ENCODE data around the gene CALHM4. TPM values are rescaled to one million over a fixed set of nuclear protein-coding genes. Genes with fewer than 3 reads are reported as not detected.

Gene CALHM4
- total RNA-seq, 5 donors from 2014 or later (not counting 1 experiment from before 2014, with no cell fraction given), result not detected

DNA sequence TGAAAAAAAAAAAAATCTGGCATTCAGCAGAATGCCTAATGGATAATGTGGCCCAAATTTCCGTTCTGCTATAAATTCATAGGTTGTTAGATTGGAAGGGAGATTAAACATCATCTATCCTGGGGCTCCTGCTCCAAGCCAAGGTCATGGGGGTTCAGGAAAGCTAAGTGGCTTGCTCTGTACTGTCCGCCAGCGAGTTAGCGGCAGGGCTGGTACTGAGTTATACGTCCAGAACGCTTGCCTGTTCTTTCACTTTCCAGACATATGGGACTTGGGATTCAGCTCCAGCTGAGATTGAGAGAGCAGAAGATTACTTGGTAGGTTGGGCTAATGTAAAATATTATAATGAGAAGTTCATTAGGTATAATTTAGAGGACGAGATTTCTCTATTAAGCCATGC lies 18.6 kb downstream of the CALHM4 start:
- 0% methylated on average over 2 of the region's 7 CpGs for WGBS (ENCODE audit: insufficient coverage)
- ATAC-seq (replicated peaks in 1 of 4) (no peak), DNase-seq (peak in 1 of 35 experiments; percentile 22)
- Histone ChIP-seq H3K4me1 (ENCODE audit: control insufficient read depth in 1 of 2, extremely low read depth in 1 of 2, insufficient read depth in 2 of 2, low read length in 2 of 2) (peaks cover 8 to 25% of the 10 kb centered on the region in 2 experiments), H3K36me3 (ENCODE audit: control insufficient read depth in 2 of 2, extremely low read depth in 1 of 2, insufficient read depth in 1 of 2, low read length in 1 of 2) (peaks cover 0 to 10% of the 10 kb centered on the region in 2 donors), H3K27me3 (replicated peaks in 1 of 2; ENCODE audit: control insufficient read depth in 2 of 2, extremely low read depth in 1 of 2, insufficient read depth in 2 of 2, low read length in 1 of 2) (no peaks in the 10 kb centered on the region), H3K4me3 (ENCODE audit: control insufficient read depth in 1 of 2, extremely low read depth in 1 of 2, low read length in 1 of 2) (peak overlapping the region; percentile 92 to 95), H3K27ac (ENCODE audit: low read length) (peak overlapping the region; percentile 99), H3K9me3 (no peaks in the 10 kb centered on the region)
- Mint-ChIP-seq H3K4me3 (peak overlapping the region; percentile 92 to 100 (median 98)), H3K27ac (peak overlapping the region; percentile 97 to 99), H3K4me1 (peaks cover 58 to 69% (median 60%) of the 10 kb centered on the region in 3 donors), H3K36me3 (peaks cover 20% of the 10 kb centered on the region), H3K9me3 (no peaks in the 10 kb centered on the region), H3K27me3 (no peaks in the 10 kb centered on the region)
- CTCF ChIA-PET, result interaction anchor here (0.5 to 2.3 kb wide), 11 partner anchors 9 to 333 kb away, joined by 3 to 12 read pairs (median 4); no protein-coding TSS in a partner anchor
- POLR2A ChIA-PET, result interaction anchor here (0.7 to 1.3 kb wide), 6 partner anchors 8 to 356 kb away, joined by 3 to 13 read pairs (median 4); partner anchors contain the start of gene KPNA5 (in 1 of the 2)

GRCh38 chr6:116575227-116575626 lies 21.7 kb downstream of the CALHM4 start:
- no peaks in the 10 kb centered on the region for H3K9me3 Mint-ChIP-seq
- ChIA-PET CTCF (no interaction called here), POLR2A (interaction anchor here in 1 of 2 donors (1.0 kb wide), 1 partner anchor 154 kb away, joined by 5 read pairs; no protein-coding TSS in a partner anchor)
- H3K27ac Mint-ChIP-seq, result no peak overlapping the region
- Histone ChIP-seq H3K4me1 (ENCODE audit: control insufficient read depth in 1 of 2, extremely low read depth in 1 of 2, insufficient read depth in 2 of 2, low read length in 2 of 2) (peaks cover 8 to 18% of the 10 kb centered on the region in 2 experiments), H3K4me3 (ENCODE audit: control insufficient read depth in 1 of 2, extremely low read depth in 1 of 2, low read length in 1 of 2) (no peak overlapping the region), H3K27ac (ENCODE audit: low read length) (no peak overlapping the region), H3K9me3 (no peaks in the 10 kb centered on the region), H3K36me3 (ENCODE audit: control insufficient read depth in 2 of 2, extremely low read depth in 1 of 2, insufficient read depth in 1 of 2, low read length in 1 of 2) (peaks cover 0 to 13% of the 10 kb centered on the region in 2 donors), H3K27me3 (replicated peaks in 1 of 2; ENCODE audit: control insufficient read depth in 2 of 2, extremely low read depth in 1 of 2, insufficient read depth in 2 of 2, low read length in 1 of 2) (no peaks in the 10 kb centered on the region)
- peaks cover 69 to 82% (median 73%) of the 10 kb centered on the region in 3 donors for H3K4me1 Mint-ChIP-seq
- H3K4me3 Mint-ChIP-seq, result no peak overlapping the region
- no peaks in the 10 kb centered on the region for H3K27me3 Mint-ChIP-seq
- DNase-seq (no peak), ATAC-seq (replicated peaks in 1 of 4) (no peak)
- H3K36me3 Mint-ChIP-seq, result peaks cover 36% of the 10 kb centered on the region
- WGBS (ENCODE audit: insufficient coverage), result no CpG with 5 or more reads among the region's 2 CpGs

DNA sequence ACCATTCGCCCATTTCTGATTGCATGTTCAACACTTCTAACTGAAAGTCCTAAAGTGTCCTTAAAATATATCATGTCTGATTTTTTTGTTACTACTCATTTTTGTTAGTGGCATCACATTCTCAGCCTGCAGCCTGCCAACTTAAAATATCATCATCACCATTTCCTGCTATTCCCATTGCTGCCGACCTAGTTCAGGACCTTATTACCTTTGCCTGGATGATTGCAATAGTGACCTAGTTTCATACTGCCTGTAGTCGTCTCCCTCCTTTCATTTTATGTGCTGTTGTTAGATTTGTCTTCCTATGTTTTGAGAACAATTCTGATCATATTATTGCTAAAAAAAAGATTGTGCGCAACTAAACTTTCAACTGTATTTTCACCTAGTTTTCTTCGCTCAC lies 23.9 kb downstream of the CALHM4 start:
- peaks cover 60 to 66% (median 61%) of the 10 kb centered on the region in 3 donors for H3K4me1 Mint-ChIP-seq
- POLR2A ChIA-PET, result no interaction called here

DNA sequence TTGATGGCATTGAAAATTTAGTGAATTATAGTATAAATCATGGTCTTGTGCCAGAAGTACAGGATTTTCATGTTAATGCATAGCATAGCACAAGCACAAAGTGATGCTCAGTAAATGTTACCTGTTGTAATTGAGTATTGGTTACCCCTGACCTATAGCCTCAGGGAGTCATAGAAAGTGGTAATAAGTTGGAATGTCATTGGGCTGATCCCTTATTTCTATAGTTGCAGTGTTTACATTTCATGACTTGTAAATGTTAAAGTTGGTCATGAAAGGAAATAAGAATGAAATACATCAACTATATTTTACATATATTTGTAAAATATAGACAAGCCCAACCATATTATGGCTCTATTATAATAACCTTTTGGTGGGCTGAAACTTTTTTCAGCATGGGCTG lies 24.8 kb downstream of the CALHM4 start:
- H3K9me3 Mint-ChIP-seq, result no peaks in the 10 kb centered on the region
- DNase-seq (no peak), ATAC-seq (replicated peaks in 1 of 4) (no peak)
- H3K4me1 ChIP-seq (ENCODE audit: control insufficient read depth in 1 of 2, extremely low read depth in 1 of 2, insufficient read depth in 2 of 2, low read length in 2 of 2), result peaks cover 0 to under 1% of the 10 kb centered on the region in 2 experiments
- no peak overlapping the region for H3K27ac Mint-ChIP-seq
- CTCF ChIA-PET, result no interaction called here
- H3K27ac ChIP-seq (ENCODE audit: low read length), result no peak overlapping the region
- no peaks in the 10 kb centered on the region for H3K27me3 Mint-ChIP-seq
- H3K9me3 ChIP-seq, result no peaks in the 10 kb centered on the region
- no peak overlapping the region for H3K4me3 Mint-ChIP-seq
- peaks cover 51% of the 10 kb centered on the region for H3K36me3 Mint-ChIP-seq
- peaks cover 53 to 57% (median 55%) of the 10 kb centered on the region in 3 donors for H3K4me1 Mint-ChIP-seq
- no peak overlapping the region for H3K4me3 ChIP-seq (ENCODE audit: control insufficient read depth in 1 of 2, extremely low read depth in 1 of 2, low read length in 1 of 2)
- peaks cover 0 to 28% of the 10 kb centered on the region in 2 donors for H3K36me3 ChIP-seq (ENCODE audit: control insufficient read depth in 2 of 2, extremely low read depth in 1 of 2, insufficient read depth in 1 of 2, low read length in 1 of 2)
- POLR2A ChIA-PET, result no interaction called here
- no peaks in the 10 kb centered on the region for H3K27me3 ChIP-seq (replicated peaks in 1 of 2; ENCODE audit: control insufficient read depth in 2 of 2, extremely low read depth in 1 of 2, insufficient read depth in 2 of 2, low read length in 1 of 2)

More for the DNA sequence above, 23.9 kb downstream of the CALHM4 start:
- H3K4me3 Mint-ChIP-seq, result no peak overlapping the region
- peaks cover 3 to 7% of the 10 kb centered on the region in 2 experiments for H3K4me1 ChIP-seq (ENCODE audit: control insufficient read depth in 1 of 2, extremely low read depth in 1 of 2, insufficient read depth in 2 of 2, low read length in 2 of 2)
- H3K9me3 ChIP-seq, result no peaks in the 10 kb centered on the region
- H3K27ac ChIP-seq (ENCODE audit: low read length), result no peak overlapping the region
- no peaks in the 10 kb centered on the region for H3K27me3 Mint-ChIP-seq
- CTCF ChIA-PET, result interaction anchor here (0.6 to 1.3 kb wide), 2 partner anchors 15 to 17 kb away, joined by 3 to 4 read pairs; no protein-coding TSS in a partner anchor
- ATAC-seq (replicated peaks in 1 of 4), result no peak
- WGBS (ENCODE audit: insufficient coverage), result 100% methylated on average over 2 of the region's 5 CpGs
- no peaks in the 10 kb centered on the region for H3K27me3 ChIP-seq (replicated peaks in 1 of 2; ENCODE audit: control insufficient read depth in 2 of 2, extremely low read depth in 1 of 2, insufficient read depth in 2 of 2, low read length in 1 of 2)
- H3K9me3 Mint-ChIP-seq, result no peaks in the 10 kb centered on the region
- H3K27ac Mint-ChIP-seq, result no peak overlapping the region
- H3K36me3 Mint-ChIP-seq, result peaks cover 45% of the 10 kb centered on the region
- H3K4me3 ChIP-seq (ENCODE audit: control insufficient read depth in 1 of 2, extremely low read depth in 1 of 2, low read length in 1 of 2), result no peak overlapping the region
- peaks cover 0 to 24% of the 10 kb centered on the region in 2 donors for H3K36me3 ChIP-seq (ENCODE audit: control insufficient read depth in 2 of 2, extremely low read depth in 1 of 2, insufficient read depth in 1 of 2, low read length in 1 of 2)
- no peak for DNase-seq

DNA sequence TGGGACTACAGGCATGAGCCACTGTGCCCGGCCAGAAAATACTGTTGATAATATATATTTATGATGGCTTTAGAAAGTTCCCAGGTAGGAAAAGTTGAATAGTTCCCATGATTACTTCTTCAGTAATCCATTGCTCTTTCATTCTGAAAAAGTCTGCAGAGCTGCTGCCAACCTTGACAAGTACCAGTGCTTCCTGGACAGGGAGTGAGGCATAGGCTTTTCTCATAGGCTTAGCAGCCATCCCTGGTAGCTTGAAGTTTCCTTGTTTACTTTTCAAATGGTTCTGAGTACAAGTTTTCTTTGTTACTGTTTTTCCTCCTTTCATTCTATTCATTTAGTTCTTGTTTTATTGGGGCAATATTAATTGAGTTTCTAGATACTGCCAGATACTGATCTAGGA lies 25.6 kb downstream of the CALHM4 start:
- POLR2A ChIA-PET, result interaction anchor here in 1 of 2 donors (0.6 kb wide), 1 partner anchor 242 kb away, joined by 3 read pairs; no protein-coding TSS in a partner anchor
- H3K9me3 Mint-ChIP-seq, result no peaks in the 10 kb centered on the region
- CTCF ChIA-PET, result interaction anchor here (0.6 to 0.8 kb wide), 2 partner anchors 45 to 366 kb away, joined by 3 to 4 read pairs; no protein-coding TSS in a partner anchor
- no peak overlapping the region for H3K4me3 Mint-ChIP-seq
- peaks cover 3 to 34% of the 10 kb centered on the region in 2 donors for H3K36me3 ChIP-seq (ENCODE audit: control insufficient read depth in 2 of 2, extremely low read depth in 1 of 2, insufficient read depth in 1 of 2, low read length in 1 of 2)
- no peak for ATAC-seq (replicated peaks in 1 of 4)
- no peaks in the 10 kb centered on the region for H3K27me3 Mint-ChIP-seq
- H3K27me3 ChIP-seq (replicated peaks in 1 of 2; ENCODE audit: control insufficient read depth in 2 of 2, extremely low read depth in 1 of 2, insufficient read depth in 2 of 2, low read length in 1 of 2), result no peaks in the 10 kb centered on the region
- H3K4me3 ChIP-seq (ENCODE audit: control insufficient read depth in 1 of 2, extremely low read depth in 1 of 2, low read length in 1 of 2), result no peak overlapping the region
- no peaks in the 10 kb centered on the region for H3K4me1 ChIP-seq (ENCODE audit: control insufficient read depth in 1 of 2, extremely low read depth in 1 of 2, insufficient read depth in 2 of 2, low read length in 2 of 2)
- no peak overlapping the region for H3K27ac Mint-ChIP-seq
- DNase-seq, result no peak
- H3K36me3 Mint-ChIP-seq, result peaks cover 55% of the 10 kb centered on the region
- no CpG with 5 or more reads among the region's 1 CpG for WGBS (ENCODE audit: insufficient coverage)
- H3K27ac ChIP-seq (ENCODE audit: low read length), result no peak overlapping the region
- H3K4me1 Mint-ChIP-seq, result peaks cover 45 to 49% (median 47%) of the 10 kb centered on the region in 3 donors
- H3K9me3 ChIP-seq, result no peaks in the 10 kb centered on the region

GRCh38 chr6:116580198-116580597 lies 26.6 kb downstream of the CALHM4 start:
- no peaks in the 10 kb centered on the region for H3K27me3 ChIP-seq (replicated peaks in 1 of 2; ENCODE audit: control insufficient read depth in 2 of 2, extremely low read depth in 1 of 2, insufficient read depth in 2 of 2, low read length in 1 of 2)
- Mint-ChIP-seq H3K27ac (no peak overlapping the region), H3K4me1 (peaks cover 39 to 43% (median 41%) of the 10 kb centered on the region in 3 donors), H3K4me3 (no peak overlapping the region), H3K9me3 (no peaks in the 10 kb centered on the region), H3K27me3 (no peaks in the 10 kb centered on the region), H3K36me3 (peaks cover 61% of the 10 kb centered on the region)
- no peak overlapping the region for H3K27ac ChIP-seq (ENCODE audit: low read length)
- WGBS (ENCODE audit: insufficient coverage), result no CpG with 5 or more reads among the region's 2 CpGs
- no peak for ATAC-seq (replicated peaks in 1 of 4)
- no peaks in the 10 kb centered on the region for H3K4me1 ChIP-seq (ENCODE audit: control insufficient read depth in 1 of 2, extremely low read depth in 1 of 2, insufficient read depth in 2 of 2, low read length in 2 of 2)
- ChIA-PET POLR2A (interaction anchor here in 1 of 2 donors (1.7 kb wide), 1 partner anchor 9 kb away, joined by 4 read pairs; the partner anchor contains the start of gene RWDD1), CTCF (interaction anchor here in 1 of 2 donors (0.5 to 0.7 kb wide), 2 partner anchors 17 to 58 kb away, joined by 3 to 4 read pairs; no protein-coding TSS in a partner anchor)
- H3K9me3 ChIP-seq, result no peaks in the 10 kb centered on the region
- DNase-seq, result no peak
- H3K36me3 ChIP-seq (ENCODE audit: control insufficient read depth in 2 of 2, extremely low read depth in 1 of 2, insufficient read depth in 1 of 2, low read length in 1 of 2), result peaks cover 3 to 38% of the 10 kb centered on the region in 2 donors
- H3K4me3 ChIP-seq (ENCODE audit: control insufficient read depth in 1 of 2, extremely low read depth in 1 of 2, low read length in 1 of 2), result no peak overlapping the region

Data from T-cell (primary cell).